Activated naive CD8-positive, alpha-beta T cell treated with anti-CD3 and anti-CD28 coated beads, Interleukin-2, amount 50 U/mL, for 16 hours (primary cell): Measurements from ENCODE around the gene RIC3.

Experiments
- DNase-seq: peaks from one replicate; pipeline ENCODE4 v3.0.0-alpha.2; 2020; ENCODE audit warnings: low read depth, low spot score

The RIC3 gene

GRCh38 chr11:8067567-8067928 lies 101.3 kb downstream of the RIC3 start:
- DNase-seq = no peak

DNA sequence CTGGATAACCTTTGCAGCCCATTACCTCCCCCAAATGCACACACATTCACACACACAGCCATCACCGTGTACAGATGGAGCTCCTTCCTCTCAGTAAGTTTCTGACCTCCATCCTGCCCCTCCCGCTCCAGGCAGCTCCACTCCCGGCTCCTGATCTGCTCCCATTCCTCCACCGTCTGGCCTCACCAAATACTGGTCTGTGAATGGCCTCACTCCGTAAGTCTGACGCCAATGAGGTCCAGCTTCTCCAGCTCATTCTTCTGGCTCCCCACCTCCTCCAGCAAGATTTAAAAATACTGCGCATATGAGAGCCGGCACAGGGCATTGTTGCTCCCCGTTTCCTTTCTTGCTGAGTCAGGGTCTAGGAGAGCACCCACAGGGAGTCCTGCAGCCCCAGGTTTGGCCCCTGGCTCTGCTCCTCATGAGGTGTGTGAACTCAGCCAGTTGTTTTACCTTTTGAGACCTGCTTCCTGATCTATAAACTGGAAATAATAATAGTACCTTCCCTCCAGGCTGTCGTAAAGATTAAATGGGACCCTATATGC lies 101.8 kb downstream of the RIC3 start:
- no peak for DNase-seq

DNA sequence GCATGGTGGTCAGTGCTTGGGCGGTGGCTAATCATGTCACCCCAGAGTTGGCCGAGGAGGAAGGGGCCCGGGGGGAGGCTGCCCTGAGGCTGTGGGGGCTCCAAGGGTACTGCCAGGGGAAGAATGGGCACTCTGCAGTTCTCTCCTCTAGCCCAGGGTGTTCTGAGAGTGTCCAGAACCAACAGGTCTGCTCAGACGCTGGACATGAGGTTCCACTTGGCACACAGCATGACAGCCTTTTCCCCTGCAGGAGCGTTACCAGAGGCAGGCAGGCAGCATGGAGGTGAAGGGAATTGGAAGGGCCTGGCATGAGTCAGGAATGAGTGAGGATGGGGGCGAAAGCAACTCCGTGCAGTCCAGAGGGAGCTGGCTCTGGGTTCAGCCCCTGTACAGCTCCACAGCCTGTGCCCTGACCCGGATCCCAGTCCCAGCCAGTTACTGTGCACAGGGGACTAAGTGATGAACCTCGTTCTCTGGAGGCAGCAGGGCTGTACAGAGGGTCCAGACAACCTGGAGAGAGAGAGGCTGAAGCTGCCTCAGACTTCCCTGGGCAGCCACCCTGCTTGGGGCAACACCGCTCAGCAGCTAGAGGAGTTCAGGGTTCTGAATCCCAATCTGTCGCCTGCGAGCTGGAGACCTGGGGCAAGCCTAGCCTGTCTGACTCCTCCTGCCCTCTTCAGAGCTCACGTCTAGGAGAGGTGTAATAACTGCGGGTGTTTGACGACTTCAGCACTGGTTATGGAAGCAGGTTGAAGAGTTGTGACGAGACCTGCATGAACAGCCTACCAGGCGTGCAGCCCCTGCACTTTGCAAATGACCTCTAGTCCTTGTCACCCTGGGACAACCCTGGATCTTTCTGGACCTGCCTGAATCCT lies 102.6 kb downstream of the RIC3 start:
- no peak for DNase-seq

GRCh38 chr11:8065031-8065430 lies 103.8 kb downstream of the RIC3 start:
- no peak for DNase-seq

DNA sequence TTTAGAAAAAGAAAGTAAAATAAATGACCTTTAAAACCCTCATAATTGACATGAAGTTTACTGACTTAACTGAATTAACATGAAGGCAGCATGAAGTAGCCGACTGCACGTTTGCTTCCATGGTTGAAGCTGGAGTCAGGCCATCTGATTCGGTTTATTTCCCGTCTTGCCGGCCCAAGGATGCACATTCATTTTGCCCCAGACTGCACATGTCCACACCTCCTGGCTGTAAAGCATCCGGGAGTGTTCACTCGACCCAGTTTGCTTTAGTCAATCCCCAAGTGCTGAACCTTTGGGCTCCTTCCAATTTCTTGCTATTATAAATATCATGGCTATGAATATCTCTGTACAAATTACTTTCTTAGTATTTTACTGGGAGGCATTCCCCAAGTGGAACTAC lies 105.5 kb downstream of the RIC3 start:
- no peak for DNase-seq

DNA sequence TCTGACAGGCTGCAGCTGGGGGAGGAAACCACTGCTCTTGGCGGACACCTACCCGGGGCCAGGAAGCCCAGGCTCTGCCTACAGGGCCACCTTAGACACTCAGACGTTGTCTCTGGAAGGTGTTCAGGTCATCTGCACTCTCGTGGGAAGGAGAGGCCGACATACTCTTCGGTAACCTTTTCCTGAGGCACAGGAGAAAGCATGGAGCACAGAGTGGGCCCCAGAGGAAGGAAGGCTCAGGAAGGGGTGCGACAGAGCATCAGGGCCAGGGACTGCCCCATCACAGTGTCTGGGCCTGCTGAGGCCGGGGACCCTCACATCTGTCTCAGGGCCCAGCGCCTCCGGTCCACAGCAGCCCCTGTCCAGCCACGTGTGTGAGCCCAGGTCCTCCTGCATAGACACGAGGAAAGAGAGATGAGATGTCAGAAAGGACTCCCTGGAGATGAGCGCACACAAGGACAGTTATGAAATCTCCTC lies 106.0 kb downstream of the RIC3 start:
- no peak for DNase-seq

- no peak for DNase-seq
Measured at GRCh38 chr11:8061555-8062428, 107.0 kb downstream of the RIC3 start.

DNA sequence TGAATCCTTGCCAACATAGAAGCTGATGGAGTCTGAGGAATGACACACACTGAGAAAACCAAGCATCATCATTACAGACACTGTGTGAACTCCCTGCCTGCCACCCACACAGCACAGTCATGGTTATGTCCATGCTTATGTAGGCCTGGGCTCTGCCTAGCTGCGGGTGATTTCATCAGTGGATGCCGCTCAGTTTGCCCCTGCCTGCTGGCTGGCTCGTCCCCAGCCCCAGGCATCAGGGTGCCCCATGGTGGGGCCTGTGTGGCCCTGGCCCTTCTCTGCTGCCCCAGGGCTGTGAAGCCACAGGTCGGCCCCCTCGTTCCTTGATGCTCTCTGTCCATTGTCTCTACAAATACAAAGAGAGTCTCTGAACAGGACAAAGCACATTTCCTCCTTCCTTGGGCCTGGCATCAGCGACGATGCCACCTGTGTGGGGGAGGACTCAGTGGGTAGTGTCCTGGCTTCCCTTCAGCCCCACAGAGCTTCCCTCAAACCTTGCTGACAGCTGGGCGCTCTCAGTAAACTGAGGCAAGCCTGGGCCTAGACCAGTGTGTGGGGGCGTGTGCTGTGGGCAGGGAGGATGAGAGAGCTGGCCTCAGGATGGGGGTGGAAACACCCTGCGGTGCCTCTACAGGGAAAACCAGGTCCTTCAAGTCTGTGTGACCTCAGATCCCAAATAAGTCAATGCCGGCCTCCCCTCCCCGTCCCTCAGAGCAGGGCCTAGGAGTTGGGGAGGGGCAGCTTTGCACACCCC lies 107.8 kb downstream of the RIC3 start:
- DNase-seq = no peak

GRCh38 chr11:8060146-8060719 lies 108.6 kb downstream of the RIC3 start:
- DNase-seq = no peak

DNA sequence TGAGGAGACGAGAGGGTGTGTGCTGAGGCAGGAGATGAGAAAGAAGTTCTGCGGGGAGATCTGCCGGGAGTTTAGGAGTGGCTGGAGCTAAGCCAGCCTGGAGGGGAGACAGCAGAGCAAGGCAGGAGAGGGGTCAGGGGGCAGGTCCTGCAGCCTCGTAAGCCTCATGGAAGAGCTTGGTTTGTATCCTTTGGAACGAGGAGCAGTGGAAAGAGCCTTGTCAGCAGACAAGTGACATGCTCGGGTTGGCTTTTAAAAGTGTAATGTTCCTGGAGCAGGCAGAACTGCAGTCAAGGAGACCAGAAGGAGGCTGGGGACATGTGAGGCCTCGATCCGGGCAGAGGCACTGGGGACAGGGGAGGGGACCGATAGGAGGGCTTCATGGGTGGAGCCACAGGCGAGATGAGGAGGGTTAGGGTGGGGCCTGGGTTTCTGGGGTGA lies 109.2 kb downstream of the RIC3 start:
- no peak for DNase-seq

DNA sequence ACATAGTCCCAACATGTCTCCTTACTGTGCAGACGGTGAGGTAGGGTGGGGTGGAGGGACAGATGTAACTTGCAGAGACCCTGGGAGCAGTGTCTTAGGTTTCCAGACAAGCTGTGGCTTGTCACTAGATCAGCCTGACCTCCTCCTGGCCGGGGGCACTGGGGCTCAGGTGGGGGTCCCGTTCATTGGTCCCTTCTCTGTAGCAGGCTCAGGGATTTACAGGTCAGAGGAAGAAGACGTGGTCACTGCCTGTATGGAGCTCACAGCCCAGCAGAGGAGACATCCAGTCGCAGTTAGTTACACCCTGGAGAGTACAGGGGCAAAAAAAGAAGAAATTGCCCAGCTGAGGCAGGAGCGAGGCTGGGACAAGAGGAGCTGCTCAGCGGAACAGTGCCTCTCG lies 109.8 kb downstream of the RIC3 start:
- DNase-seq = no peak

GRCh38 chr11:8058216-8058615 lies 110.6 kb downstream of the RIC3 start:
- no peak for DNase-seq

- no peak for DNase-seq
Measured at GRCh38 chr11:8056810-8057463, 111.9 kb downstream of the RIC3 start.
